IPS DF 6.9 (cell line): Measurements from ENCODE around the gene ZSCAN18.

Source experiments
- DNase-seq: peaks from one replicate; pipeline ENCODE4 v3.0.0-alpha.2; 2013; ENCODE audit warnings: low read depth, low spot score
- H3K27ac ChIP-seq: one replicate; pipeline ENCODE4 v1.5.1; 2013; ENCODE audit warnings: low read length, control low read depth
- H3K27me3 ChIP-seq: 2 replicates; pipeline ENCODE4 v1.6.1; 2013; ENCODE audit warnings: mild to moderate bottlenecking, low read length; ENCODE audit not compliant: control insufficient read depth, insufficient read depth
- H3K36me3 ChIP-seq: 2 replicates; pipeline ENCODE4 v1.6.1; 2013; ENCODE audit warnings: low read length; ENCODE audit not compliant: control insufficient read depth, insufficient read depth
- H3K4me1 ChIP-seq: 2 replicates; pipeline ENCODE4 v1.6.1; 2013; ENCODE audit warnings: low read length; ENCODE audit not compliant: control insufficient read depth, insufficient read depth
- H3K4me3 ChIP-seq: 2 replicates; pipeline ENCODE4 v1.5.1; 2013; ENCODE audit warnings: mild to moderate bottlenecking, low read length
- H3K9me3 ChIP-seq: 2 replicates; pipeline ENCODE4 v1.6.1; 2013; ENCODE audit warnings: low read length, inconsistent platforms; ENCODE audit not compliant: control insufficient read depth, insufficient read depth
- WGBS: extraction: QIAGEN DNeasy Blood & Tissue Kit; methylation state at CpG from one replicate; pipeline ENCODE4 v1.1.7; 2013; ENCODE audit warnings: mixed read lengths, missing lambda C conversion rate; ENCODE audit not compliant: insufficient read length, insufficient coverage; 5-methylcytosine and 5-hydroxymethylcytosine counted together

ZSCAN18 gene

GRCh38 chr19:58085348-58085875, 12.6 kb downstream of the ZSCAN18 start:
- Histone ChIP-seq H3K4me3 (no peak overlapping the region), H3K36me3 (peaks cover 21% of the 10 kb centered on the region; the same call in 1 of the 2 replicates), H3K27ac (no peak overlapping the region), H3K27me3 (no peaks in the 10 kb centered on the region), H3K4me1 (no peaks in the 10 kb centered on the region), H3K9me3 (no peaks in the 10 kb centered on the region)
- DNase-seq = no peak
- WGBS = no CpG with 5 or more reads among the region's 29 CpGs

GRCh38 chr19:58084596-58085347, 13.3 kb downstream of the ZSCAN18 start:
- H3K27ac ChIP-seq = no peak overlapping the region
- H3K4me3 ChIP-seq = no peak overlapping the region
- H3K9me3 ChIP-seq = no peaks in the 10 kb centered on the region
- peaks cover 21% of the 10 kb centered on the region; the same call in 1 of the 2 replicates for H3K36me3 ChIP-seq
- WGBS = no CpG with 5 or more reads among the region's 69 CpGs
- no peaks in the 10 kb centered on the region for H3K4me1 ChIP-seq
- no peak for DNase-seq
- no peaks in the 10 kb centered on the region for H3K27me3 ChIP-seq

GRCh38 chr19:58083021-58083420, 15.0 kb downstream of the ZSCAN18 start:
- Histone ChIP-seq H3K36me3 (peaks cover 17% of the 10 kb centered on the region; the same call in 1 of the 2 replicates), H3K4me1 (no peaks in the 10 kb centered on the region), H3K27me3 (no peaks in the 10 kb centered on the region), H3K27ac (no peak overlapping the region), H3K9me3 (no peaks in the 10 kb centered on the region), H3K4me3 (no peak overlapping the region)
- WGBS = no CpG with 5 or more reads among the region's 3 CpGs
- no peak for DNase-seq

GRCh38 chr19:58079792-58080191, 18.2 kb downstream of the ZSCAN18 start:
- no peaks in the 10 kb centered on the region for H3K4me1 ChIP-seq
- H3K27me3 ChIP-seq = no peaks in the 10 kb centered on the region
- H3K27ac ChIP-seq = no peak overlapping the region
- peaks cover 2% of the 10 kb centered on the region; the same call in 1 of the 2 replicates for H3K9me3 ChIP-seq
- no peak for DNase-seq
- no CpG with 5 or more reads among the region's 10 CpGs for WGBS
- peaks cover 9% of the 10 kb centered on the region; the same call in 1 of the 2 replicates for H3K36me3 ChIP-seq
- no peak overlapping the region for H3K4me3 ChIP-seq

GRCh38 chr19:58067240-58067912, 30.7 kb downstream of the ZSCAN18 start:
- Histone ChIP-seq H3K4me1 (no peaks in the 10 kb centered on the region), H3K36me3 (peaks cover 9% of the 10 kb centered on the region), H3K4me3 (no peak overlapping the region), H3K27ac (no peak overlapping the region), H3K9me3 (peaks cover 14% of the 10 kb centered on the region), H3K27me3 (no peaks in the 10 kb centered on the region)
- DNase-seq = no peak
- WGBS = no CpG with 5 or more reads among the region's 15 CpGs

GRCh38 chr19:58063712-58064111, 34.3 kb downstream of the ZSCAN18 start:
- WGBS = no CpG with 5 or more reads among the region's 3 CpGs
- DNase-seq = no peak
- peaks cover 9% of the 10 kb centered on the region for H3K36me3 ChIP-seq
- no peak overlapping the region for H3K27ac ChIP-seq
- H3K4me1 ChIP-seq = no peaks in the 10 kb centered on the region
- H3K27me3 ChIP-seq = no peaks in the 10 kb centered on the region
- peaks cover 13% of the 10 kb centered on the region for H3K9me3 ChIP-seq
- H3K4me3 ChIP-seq = no peak overlapping the region

- no peak for DNase-seq
- Histone ChIP-seq H3K27me3 (no peaks in the 10 kb centered on the region), H3K9me3 (peaks cover 2% of the 10 kb centered on the region; the same call in 1 of the 2 replicates), H3K36me3 (no peaks in the 10 kb centered on the region; the same call in 1 of the 2 replicates), H3K4me3 (no peak overlapping the region), H3K4me1 (no peaks in the 10 kb centered on the region), H3K27ac (no peak overlapping the region)
- no CpG with 5 or more reads among the region's 24 CpGs for WGBS
These were observed 37.8 kb downstream of the ZSCAN18 start for GRCh38 chr19:58060231-58060630.

- H3K27ac ChIP-seq = no peak overlapping the region
- no peaks in the 10 kb centered on the region for H3K4me1 ChIP-seq
- H3K36me3 ChIP-seq = no peaks in the 10 kb centered on the region; the same call in 1 of the 2 replicates
- H3K4me3 ChIP-seq = no peak overlapping the region; the same call in 1 of the 2 replicates
- H3K27me3 ChIP-seq = no peaks in the 10 kb centered on the region
- WGBS = no CpG with 5 or more reads among the region's 28 CpGs
- DNase-seq = no peak
- peaks cover 2% of the 10 kb centered on the region; the same call in 1 of the 2 replicates for H3K9me3 ChIP-seq
These were observed 38.4 kb downstream of the ZSCAN18 start for GRCh38 chr19:58059671-58060078.

- WGBS = no CpG with 5 or more reads among the region's 62 CpGs
- peak within 1 kb of the TSS; percentile 43; the same call in 1 of the 2 replicates for H3K4me3 ChIP-seq
- H3K9me3 ChIP-seq = peaks cover 2% of the 10 kb centered on the region; the same call in 1 of the 2 replicates
- H3K27me3 ChIP-seq = no peaks in the 10 kb centered on the region
- H3K27ac ChIP-seq = no peak within 1 kb of the TSS
- H3K4me1 ChIP-seq = no peaks in the 10 kb centered on the region
- DNase-seq = peak; percentile 71
- H3K36me3 ChIP-seq = no peaks in the 10 kb centered on the region; the same call in 1 of the 2 replicates
These were observed 38.9 kb downstream of the ZSCAN18 start, which contains the start of gene ZNF135 for GRCh38 chr19:58059003-58059670. Gene ZNF135 (plus strand): TSS chr19:58059282. CDS start chr19:58060003, 721 bp downstream.

- no peaks in the 10 kb centered on the region for H3K4me1 ChIP-seq
- no CpG with 5 or more reads among the region's 13 CpGs for WGBS
- H3K4me3 ChIP-seq = no peak overlapping the region
- no peaks in the 10 kb centered on the region; the same call in 1 of the 2 replicates for H3K36me3 ChIP-seq
- DNase-seq = no peak
- no peak overlapping the region for H3K27ac ChIP-seq
- H3K27me3 ChIP-seq = no peaks in the 10 kb centered on the region
- no peaks in the 10 kb centered on the region for H3K9me3 ChIP-seq
These were observed 39.6 kb downstream of the ZSCAN18 start for GRCh38 chr19:58058467-58058866.
